ENCODE data around the gene MRPL53. TPM values are rescaled to one million over a fixed set of nuclear protein-coding genes. Genes with fewer than 3 reads are reported as not detected.

MRPL53 gene
- total and polyA plus RNA-seq, 2 of the 8 experiments (the other 6 are each of a cell fraction or from before 2014, with no cell fraction given): 36.6 to 46.3 TPM

GRCh38 chr2:74516650-74517049, 44.2 kb upstream of the MRPL53 start:
- Histone ChIP-seq H3K9me3 (ENCODE audit: insufficient read depth in 2 of 2, low read depth in 1 of 2, low read length in 1 of 2) (peaks cover 7 to 12% of the 10 kb centered on the region in 2 experiments), H4K5ac (ENCODE audit: insufficient read length, low read depth, low read length) (no peak overlapping the region), H2BK5ac (ENCODE audit: low read depth, low read length) (no peak overlapping the region), H4K8ac (ENCODE audit: extremely low read depth, insufficient read depth, low read length) (no peak overlapping the region; the same call in none of the 2 replicates), H3K18ac (ENCODE audit: extremely low read depth, low read length) (no peak overlapping the region), H3K23ac (ENCODE audit: insufficient read length) (no peak overlapping the region), H3K27me3 (replicated peaks in 1 of 4; ENCODE audit: control insufficient read depth in 3 of 4, extremely low read depth in 1 of 4, insufficient read depth in 3 of 4, low read length in 3 of 4) (peaks cover 63 to 88% (median 84%) of the 10 kb centered on the region in 4 experiments), H2BK20ac (ENCODE audit: low read length) (no peak overlapping the region), H3K9ac (replicated peaks in 1 of 4; ENCODE audit: extremely low read depth in 1 of 4, low read depth in 3 of 4, low read length in 3 of 4) (no peak overlapping the region), H3K79me1 (ENCODE audit: low read depth, low read length) (no peaks in the 10 kb centered on the region), H4K20me1 (replicated peaks in 1 of 2; ENCODE audit: control insufficient read depth in 1 of 2, insufficient read depth in 2 of 2, low read length in 2 of 2) (peaks cover 2 to 4% of the 10 kb centered on the region in 2 experiments), H3K36me3 (ENCODE audit: control insufficient read depth in 2 of 4, insufficient read depth in 4 of 4, low read length in 3 of 4) (peaks cover 0 to 19% (median 0%) of the 10 kb centered on the region in 4 experiments; a peak in 1 of 8 replicates), H3K79me2 (ENCODE audit: control insufficient read depth in 1 of 2, insufficient read depth in 2 of 2, low read length in 2 of 2) (no peaks in the 10 kb centered on the region), H3K4me1 (replicated peaks in 1 of 4; ENCODE audit: control insufficient read depth in 3 of 4, insufficient read depth in 4 of 4, low read length in 3 of 4) (peaks cover 0 to 24% (median 10%) of the 10 kb centered on the region in 4 experiments; a peak in 6 of 7 replicates), H3K4me2 (ENCODE audit: insufficient read depth in 1 of 2, low read depth in 2 of 2, low read length in 2 of 2) (peak overlapping the region in 1 of 2 experiments; percentile 88; a peak in 1 of 4 replicates), H3K23me2 (ENCODE audit: low read depth, low read length) (peaks cover 10% of the 10 kb centered on the region; the same call in 1 of the 2 replicates), H3K27ac (ENCODE audit: low read depth, low read length) (no peak overlapping the region), H2BK12ac (ENCODE audit: low read depth, low read length) (no peak overlapping the region), H2BK120ac (replicated peaks; ENCODE audit: low read depth, low read length) (no peak overlapping the region), H3K14ac (ENCODE audit: insufficient read length) (no peak overlapping the region), H2AFZ (ENCODE audit: low read length) (no peak overlapping the region), H3K4me3 (ENCODE audit: extremely low read depth in 1 of 4, insufficient read depth in 2 of 4, low read depth in 3 of 4, low read length in 4 of 4) (no peak overlapping the region), H4K91ac (replicated peaks; ENCODE audit: insufficient read length, low read length) (no peak overlapping the region), H3K56ac (replicated peaks; ENCODE audit: insufficient read length, low read depth, low read length) (no peak overlapping the region), H3K4ac (replicated peaks; ENCODE audit: insufficient read length, low read depth, low read length) (no peak overlapping the region), H2BK15ac (ENCODE audit: low read length) (no peak overlapping the region), H2AK5ac (ENCODE audit: low read depth, low read length) (no peak overlapping the region)
- WGBS, 2 experiments (ENCODE audit: extremely low coverage in 1 of 2, insufficient coverage in 1 of 2, insufficient read length in 1 of 2, insufficient replicate concordance in 2 of 2, low coverage in 1 of 2, low lambda C conversion rate in 2 of 2, missing lambda C conversion rate in 1 of 2): 80% methylated on average over 13 of the region's 13 CpGs; no CpG with 5 or more reads in 1 of the 2 experiments
- CTCF ChIA-PET (ENCODE audit: partially characterized antibody): interaction anchor here (0.8 to 1.2 kb wide), 5 partner anchors 13 to 97 kb away, joined by 3 to 7 read pairs (median 3); partner anchors contain the start of genes AUP1, CCDC142, HTRA2 and TTC31
- no peak for FAIRE-seq
- POLR2A ChIA-PET (ENCODE audit: partially characterized antibody): interaction anchor here (0.9 to 6.7 kb wide), 4 partner anchors 10 to 33 kb away, joined by 3 to 63 read pairs (median 21); partner anchors contain the start of genes AUP1, HTRA2, LBX2 and PCGF1
- no peak for DNase-seq (ENCODE audit: low read depth in 1 of 2, low spot score in 2 of 2)
- TF ChIP-seq SAP30 (IDR thresholded peaks at IDR 0.05; ENCODE audit: insufficient read depth, insufficient replicate concordance, low read length): no peak
- no peak for TF ChIP-seq SP2 (IDR thresholded peaks at IDR 0.05; ENCODE audit: low read length)
- TF ChIP-seq TAF1 (IDR thresholded peaks at IDR 0.05; ENCODE audit: low read depth, low read length): no peak
- TF ChIP-seq TEAD4 (IDR thresholded peaks at IDR 0.05; ENCODE audit: low read depth, low read length): no peak
- no peak for TF ChIP-seq NRF1 (IDR thresholded peaks at IDR 0.05; ENCODE audit: low read depth, low read length)
- TF ChIP-seq CBX5 (IDR thresholded peaks at IDR 0.05; ENCODE audit: low read depth, low read length): no peak
- no peak for TF ChIP-seq ATF2 (IDR thresholded peaks at IDR 0.05; ENCODE audit: low read length)
- no peak for TF ChIP-seq KDM5A (IDR thresholded peaks at IDR 0.05; ENCODE audit: low read length)
- TF ChIP-seq TCF12 (IDR thresholded peaks at IDR 0.05; ENCODE audit: low read depth, low read length): no peak
- no peak for TF ChIP-seq SIRT6 (IDR thresholded peaks at IDR 0.05; ENCODE audit: low read length)
